Loucy (cell line): ENCODE data around the gene VMA21.

Source experiments
- H2AFZ ChIP-seq: fragments of 200-600 bp; sonication (generic); 2 replicates; pipeline ENCODE4 v1.6.0; 2016; ENCODE audit warnings: antibody characterized with exemption, mild to moderate bottlenecking, low read length, moderate library complexity
- H3F3A ChIP-seq: fragments of 200-600 bp; 2 replicates; pipeline ENCODE4 v1.6.0; 2016; ENCODE audit warnings: antibody characterized with exemption, low read depth, mild to moderate bottlenecking
- H3K27me3 ChIP-seq: fragments of 200-600 bp; sonication (generic); 2 replicates; pipeline ENCODE4 v1.6.1; 2014; ENCODE audit warnings: low read length, mild to moderate bottlenecking; ENCODE audit not compliant: insufficient read depth, poor library complexity, severe bottlenecking
- H3K36me3 ChIP-seq: fragments of 200-600 bp; sonication (generic); 2 replicates; pipeline ENCODE4 v1.6.1; 2016; ENCODE audit warnings: low read length; ENCODE audit not compliant: insufficient read depth
- H3K4me1 ChIP-seq: fragments of 200-600 bp; sonication (generic); 2 replicates; pipeline ENCODE4 v1.5.1; 2014; ENCODE audit warnings: low read length, mild to moderate bottlenecking; ENCODE audit not compliant: insufficient read depth, poor library complexity, severe bottlenecking
- H3K4me2 ChIP-seq: fragments of 200-600 bp; sonication (generic); 2 replicates; pipeline ENCODE4 v1.6.0; 2014; ENCODE audit warnings: antibody characterized with exemption, low read length, low read depth, mild to moderate bottlenecking; ENCODE audit not compliant: poor library complexity, severe bottlenecking
- H3K4me3 ChIP-seq: fragments of 200-600 bp; sonication (generic); 2 replicates; pipeline ENCODE4 v1.5.1; 2014; ENCODE audit warnings: low read length, mild to moderate bottlenecking, mixed read lengths; ENCODE audit not compliant: poor library complexity, severe bottlenecking
- H3K79me2 ChIP-seq: fragments of 200-600 bp; sonication (generic); 2 replicates; pipeline ENCODE4 v1.6.1; 2014; ENCODE audit warnings: low read length; ENCODE audit not compliant: insufficient read depth
- H3K9ac ChIP-seq: fragments of 200-600 bp; sonication (generic); 2 replicates; pipeline ENCODE4 v1.6.0; 2014; ENCODE audit warnings: mild to moderate bottlenecking, low read depth, low read length, moderate library complexity; ENCODE audit not compliant: poor library complexity, severe bottlenecking
- H3K9me2 ChIP-seq: fragments of 200-600 bp; sonication (generic); replicated peaks from 2 replicates; pipeline ENCODE4 v1.6.1; 2016; ENCODE audit warnings: low read depth, low read length, mixed read lengths
- H3K9me3 ChIP-seq: fragments of 200-600 bp; sonication (generic); 2 replicates; pipeline ENCODE4 v1.6.1; 2014; ENCODE audit warnings: mild to moderate bottlenecking, antibody characterized with exemption, low read length, low read depth; ENCODE audit not compliant: insufficient read depth
- H4K20me1 ChIP-seq: fragments of 200-600 bp; sonication (generic); 2 replicates; pipeline ENCODE4 v1.6.0; 2014; ENCODE audit warnings: antibody characterized with exemption, low read length, mild to moderate bottlenecking; ENCODE audit not compliant: insufficient read depth, poor library complexity, severe bottlenecking
- CTCF ChIP-seq: fragments of 200-600 bp; sonication (generic); conservative IDR thresholded peaks from 2 replicates; pipeline ENCODE4 v1.5.1; 2014; ENCODE audit warnings: mild to moderate bottlenecking, antibody characterized with exemption, low read length
- EZH2phosphoT487 ChIP-seq: fragments of 200-600 bp; IDR thresholded peaks from 2 replicates; pipeline ENCODE4 v1.6.1; 2018; ENCODE audit warnings: antibody characterized with exemption, mild to moderate bottlenecking, moderate library complexity, borderline replicate concordance

Gene VMA21

GRCh38 chrX:151393514-151393913, 3.5 kb upstream of the VMA21 start:
- no peak for TF ChIP-seq CTCF
- no peak for TF ChIP-seq EZH2phosphoT487
- peaks cover 10% of the 10 kb centered on the region for H4K20me1 ChIP-seq
- no peak overlapping the region for H3K4me3 ChIP-seq
- H3K9ac ChIP-seq = no peak overlapping the region
- no peaks in the 10 kb centered on the region for H3K9me2 ChIP-seq
- no peaks in the 10 kb centered on the region for H3K36me3 ChIP-seq
- peaks cover 18% of the 10 kb centered on the region for H3K79me2 ChIP-seq
- no peak overlapping the region for H2AFZ ChIP-seq
- H3K27me3 ChIP-seq = no peaks in the 10 kb centered on the region
- no peaks in the 10 kb centered on the region for H3K9me3 ChIP-seq
- H3F3A ChIP-seq = no peaks in the 10 kb centered on the region; the same call in 1 of the 2 replicates
- peak overlapping the region; percentile 30 for H3K4me2 ChIP-seq
- peaks cover 7% of the 10 kb centered on the region for H3K4me1 ChIP-seq

- no peaks in the 10 kb centered on the region for H3K36me3 ChIP-seq
- H3K4me1 ChIP-seq = peaks cover 25% of the 10 kb centered on the region
- TF ChIP-seq EZH2phosphoT487 = no peak
- TF ChIP-seq CTCF = no peak
- no peaks in the 10 kb centered on the region for H3K27me3 ChIP-seq
- H3K9me2 ChIP-seq = no peaks in the 10 kb centered on the region
- peak overlapping the region; percentile 98 for H3K4me3 ChIP-seq
- peak overlapping the region; percentile 88 for H3K4me2 ChIP-seq
- peak overlapping the region; percentile 94 for H2AFZ ChIP-seq
- H4K20me1 ChIP-seq = peaks cover 37% of the 10 kb centered on the region
- peaks cover 45% of the 10 kb centered on the region for H3K79me2 ChIP-seq
- H3K9me3 ChIP-seq = no peaks in the 10 kb centered on the region
- peak overlapping the region; percentile 92 for H3K9ac ChIP-seq
- no peaks in the 10 kb centered on the region; the same call in 1 of the 2 replicates for H3F3A ChIP-seq
Measured at GRCh38 chrX:151396042-151396824, 773 bp upstream of the VMA21 start.

- H3K9me3 ChIP-seq = no peaks in the 10 kb centered on the region
- no peaks in the 10 kb centered on the region for H3K27me3 ChIP-seq
- no peak overlapping the region for H2AFZ ChIP-seq
- H3K9me2 ChIP-seq = no peaks in the 10 kb centered on the region
- H3K4me1 ChIP-seq = peaks cover 26% of the 10 kb centered on the region
- peak overlapping the region; percentile 98 for H3K4me3 ChIP-seq
- peaks cover 60% of the 10 kb centered on the region for H3K79me2 ChIP-seq
- H3K36me3 ChIP-seq = no peaks in the 10 kb centered on the region
- H4K20me1 ChIP-seq = peaks cover 45% of the 10 kb centered on the region
- peak overlapping the region; percentile 98 for H3K9ac ChIP-seq
- peak overlapping the region; percentile 91 for H3K4me2 ChIP-seq
- no peaks in the 10 kb centered on the region; the same call in 1 of the 2 replicates for H3F3A ChIP-seq
- TF ChIP-seq EZH2phosphoT487 (no peak), CTCF (no peak)
Measured at GRCh38 chrX:151397741-151398070, 700 bp downstream of the VMA21 start.
